ENCODE data around the gene MRPL49.

The MRPL49 gene

DNA sequence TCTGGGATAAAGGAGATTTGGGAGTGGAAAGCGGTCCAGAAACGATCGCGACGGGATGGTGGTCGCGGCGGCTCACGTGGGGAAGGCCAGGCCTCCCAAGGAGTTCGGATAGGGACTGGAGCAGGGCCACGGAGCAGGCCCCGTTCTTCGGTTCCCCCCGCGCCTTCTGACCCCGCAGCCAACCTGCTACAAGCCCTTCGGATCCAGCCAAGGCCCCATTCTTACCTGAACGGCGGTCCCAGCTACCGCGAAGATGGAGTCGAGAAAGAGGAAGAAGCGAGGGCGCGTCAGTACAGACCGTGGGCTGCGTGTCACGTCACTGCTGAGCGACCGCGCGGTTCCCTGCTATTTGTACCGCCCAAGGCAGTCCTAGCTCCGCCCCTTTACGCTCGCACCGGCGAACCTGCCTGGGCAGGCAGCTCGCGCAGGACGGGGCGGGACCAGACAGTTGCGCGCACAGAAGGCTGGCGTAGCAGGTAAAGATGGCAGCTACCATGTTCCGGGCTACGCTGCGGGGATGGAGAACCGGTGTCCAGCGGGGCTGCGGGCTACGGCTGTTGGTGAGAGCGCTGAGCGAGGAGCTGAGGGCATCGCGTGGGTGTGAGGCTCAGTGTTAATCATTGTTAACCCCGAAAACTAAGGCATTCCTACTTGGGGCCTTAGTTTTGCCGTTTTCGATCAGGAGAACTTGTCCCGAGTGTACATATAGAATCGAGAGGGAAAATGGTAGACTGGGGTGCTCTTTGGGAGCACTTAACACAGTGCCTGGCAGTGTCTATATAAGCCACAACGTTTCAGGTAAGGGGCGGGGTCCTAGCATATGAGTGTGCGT, at the start of gene MRPL49, which contains the start of gene FAU:
TSS of gene MRPL49 (plus strand) at position 457 of the 832 bp plus-strand sequence. CDS start at position 483, 26 bp downstream.
TSS of gene FAU (minus strand) at position 270 of the 832 bp plus-strand sequence. CDS start 321 bp downstream, outside the sequence.
- peak; percentile 88 for ATAC-seq
- TF ChIP-seq ZC3H10 (CRISPR knock-in tag; IDR thresholded peaks at IDR 0.05) (no peak), RARB (CRISPR knock-in tag; IDR thresholded peaks at IDR 0.05) (no peak), ZFP3 (CRISPR knock-in tag; IDR thresholded peaks at IDR 0.05) (0 out of 2 replicates have a peak, but pooled peaks have one; percentile 13)

GRCh38 chr11:65072631-65072966, 49.5 kb upstream of the MRPL49 start:
- TF ChIP-seq, protein P1, sequence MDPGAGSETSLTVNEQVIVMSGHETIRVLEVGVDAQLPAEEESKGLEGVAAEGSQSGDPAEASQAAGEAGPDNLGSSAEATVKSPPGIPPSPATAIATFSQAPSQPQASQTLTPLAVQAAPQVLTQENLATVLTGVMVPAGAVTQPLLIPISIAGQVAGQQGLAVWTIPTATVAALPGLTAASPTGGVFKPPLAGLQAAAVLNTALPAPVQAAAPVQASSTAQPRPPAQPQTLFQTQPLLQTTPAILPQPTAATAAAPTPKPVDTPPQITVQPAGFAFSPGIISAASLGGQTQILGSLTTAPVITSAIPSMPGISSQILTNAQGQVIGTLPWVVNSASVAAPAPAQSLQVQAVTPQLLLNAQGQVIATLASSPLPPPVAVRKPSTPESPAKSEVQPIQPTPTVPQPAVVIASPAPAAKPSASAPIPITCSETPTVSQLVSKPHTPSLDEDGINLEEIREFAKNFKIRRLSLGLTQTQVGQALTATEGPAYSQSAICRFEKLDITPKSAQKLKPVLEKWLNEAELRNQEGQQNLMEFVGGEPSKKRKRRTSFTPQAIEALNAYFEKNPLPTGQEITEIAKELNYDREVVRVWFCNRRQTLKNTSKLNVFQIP (CRISPR knock-in tag; IDR thresholded peaks at IDR 0.05; ENCODE audit: borderline replicate concordance, low read depth): no peak
- TF ChIP-seq ARNTL (CRISPR knock-in tag; IDR thresholded peaks at IDR 0.05; ENCODE audit: borderline replicate concordance, low read depth) (no peak), ZC3H10 (CRISPR knock-in tag; IDR thresholded peaks at IDR 0.05) (no peak), TCF4 (CRISPR knock-in tag; IDR thresholded peaks at IDR 0.05; ENCODE audit: borderline replicate concordance) (no peak), ZNF8 (CRISPR knock-in tag; IDR thresholded peaks at IDR 0.05) (no peak), CSDC2 (CRISPR knock-in tag; IDR thresholded peaks at IDR 0.05) (no peak), SNAI2 (CRISPR knock-in tag; IDR thresholded peaks at IDR 0.05) (no peak), BACH2 (CRISPR knock-in tag; IDR thresholded peaks at IDR 0.05; ENCODE audit: borderline replicate concordance) (no peak), ZNF565 (CRISPR knock-in tag; conservative IDR thresholded peaks at IDR 0.05; ENCODE audit: low read depth) (no peak), RARB (CRISPR knock-in tag; IDR thresholded peaks at IDR 0.05) (no peak), ESRRG (CRISPR knock-in tag; IDR thresholded peaks at IDR 0.05) (no peak), ISL1 (CRISPR knock-in tag; IDR thresholded peaks at IDR 0.05) (no peak), TOX (CRISPR knock-in tag; IDR thresholded peaks at IDR 0.05; ENCODE audit: borderline replicate concordance) (no peak), ZNF70 (CRISPR knock-in tag; IDR thresholded peaks at IDR 0.05) (no peak)
- TF ChIP-seq, protein P2, sequence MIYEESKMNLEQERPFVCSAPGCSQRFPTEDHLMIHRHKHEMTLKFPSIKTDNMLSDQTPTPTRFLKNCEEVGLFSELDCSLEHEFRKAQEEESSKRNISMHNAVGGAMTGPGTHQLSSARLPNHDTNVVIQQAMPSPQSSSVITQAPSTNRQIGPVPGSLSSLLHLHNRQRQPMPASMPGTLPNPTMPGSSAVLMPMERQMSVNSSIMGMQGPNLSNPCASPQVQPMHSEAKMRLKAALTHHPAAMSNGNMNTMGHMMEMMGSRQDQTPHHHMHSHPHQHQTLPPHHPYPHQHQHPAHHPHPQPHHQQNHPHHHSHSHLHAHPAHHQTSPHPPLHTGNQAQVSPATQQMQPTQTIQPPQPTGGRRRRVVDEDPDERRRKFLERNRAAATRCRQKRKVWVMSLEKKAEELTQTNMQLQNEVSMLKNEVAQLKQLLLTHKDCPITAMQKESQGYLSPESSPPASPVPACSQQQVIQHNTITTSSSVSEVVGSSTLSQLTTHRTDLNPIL (CRISPR knock-in tag; IDR thresholded peaks at IDR 0.05; ENCODE audit: low read depth): no peak
- TF ChIP-seq, protein P3, sequence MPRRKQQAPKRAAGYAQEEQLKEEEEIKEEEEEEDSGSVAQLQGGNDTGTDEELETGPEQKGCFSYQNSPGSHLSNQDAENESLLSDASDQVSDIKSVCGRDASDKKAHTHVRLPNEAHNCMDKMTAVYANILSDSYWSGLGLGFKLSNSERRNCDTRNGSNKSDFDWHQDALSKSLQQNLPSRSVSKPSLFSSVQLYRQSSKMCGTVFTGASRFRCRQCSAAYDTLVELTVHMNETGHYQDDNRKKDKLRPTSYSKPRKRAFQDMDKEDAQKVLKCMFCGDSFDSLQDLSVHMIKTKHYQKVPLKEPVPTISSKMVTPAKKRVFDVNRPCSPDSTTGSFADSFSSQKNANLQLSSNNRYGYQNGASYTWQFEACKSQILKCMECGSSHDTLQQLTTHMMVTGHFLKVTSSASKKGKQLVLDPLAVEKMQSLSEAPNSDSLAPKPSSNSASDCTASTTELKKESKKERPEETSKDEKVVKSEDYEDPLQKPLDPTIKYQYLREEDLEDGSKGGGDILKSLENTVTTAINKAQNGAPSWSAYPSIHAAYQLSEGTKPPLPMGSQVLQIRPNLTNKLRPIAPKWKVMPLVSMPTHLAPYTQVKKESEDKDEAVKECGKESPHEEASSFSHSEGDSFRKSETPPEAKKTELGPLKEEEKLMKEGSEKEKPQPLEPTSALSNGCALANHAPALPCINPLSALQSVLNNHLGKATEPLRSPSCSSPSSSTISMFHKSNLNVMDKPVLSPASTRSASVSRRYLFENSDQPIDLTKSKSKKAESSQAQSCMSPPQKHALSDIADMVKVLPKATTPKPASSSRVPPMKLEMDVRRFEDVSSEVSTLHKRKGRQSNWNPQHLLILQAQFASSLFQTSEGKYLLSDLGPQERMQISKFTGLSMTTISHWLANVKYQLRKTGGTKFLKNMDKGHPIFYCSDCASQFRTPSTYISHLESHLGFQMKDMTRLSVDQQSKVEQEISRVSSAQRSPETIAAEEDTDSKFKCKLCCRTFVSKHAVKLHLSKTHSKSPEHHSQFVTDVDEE (CRISPR knock-in tag; IDR thresholded peaks at IDR 0.05): no peak
- ATAC-seq: no peak

DNA sequence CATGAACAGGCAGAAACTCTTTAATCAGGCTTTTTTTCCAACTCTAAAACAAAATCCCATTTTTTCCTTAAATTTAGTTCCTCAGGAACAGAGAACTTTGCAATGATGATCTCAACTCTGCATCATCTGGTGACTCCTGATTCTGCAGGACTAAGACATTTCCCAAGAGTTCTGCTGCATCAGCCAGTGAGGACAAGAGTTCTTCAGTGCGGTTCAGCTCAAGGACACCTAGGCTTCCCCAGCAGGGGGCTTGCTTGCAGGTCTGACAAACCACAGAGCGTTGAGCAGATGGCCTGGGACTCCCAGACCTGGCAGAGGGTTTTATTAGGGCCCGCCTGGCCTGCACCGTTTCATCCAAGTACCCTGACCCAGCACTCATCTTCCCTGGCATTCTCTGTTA, 44.7 kb upstream of the MRPL49 start:
- no peak; the same call in 2 of the 3 replicates for ATAC-seq

More for the DNA sequence above, 44.7 kb upstream of the MRPL49 start:
- TF ChIP-seq ARNTL (CRISPR knock-in tag; IDR thresholded peaks at IDR 0.05; ENCODE audit: borderline replicate concordance, low read depth) (no peak), ESRRG (CRISPR knock-in tag; IDR thresholded peaks at IDR 0.05) (no peak), TCF4 (CRISPR knock-in tag; IDR thresholded peaks at IDR 0.05; ENCODE audit: borderline replicate concordance) (no peak), ZFP30 (CRISPR knock-in tag; IDR thresholded peaks at IDR 0.05) (no peak), CSDC2 (CRISPR knock-in tag; IDR thresholded peaks at IDR 0.05) (no peak), ISL1 (CRISPR knock-in tag; IDR thresholded peaks at IDR 0.05) (no peak), ZNF70 (CRISPR knock-in tag; IDR thresholded peaks at IDR 0.05) (no peak), RARB (CRISPR knock-in tag; IDR thresholded peaks at IDR 0.05) (no peak), ZNF565 (CRISPR knock-in tag; conservative IDR thresholded peaks at IDR 0.05; ENCODE audit: low read depth) (no peak), SNAI2 (CRISPR knock-in tag; IDR thresholded peaks at IDR 0.05) (no peak), ZFP3 (CRISPR knock-in tag; IDR thresholded peaks at IDR 0.05) (no peak), PPARA (CRISPR knock-in tag; IDR thresholded peaks at IDR 0.05; ENCODE audit: borderline replicate concordance) (no peak)
- TF ChIP-seq, protein P3 (CRISPR knock-in tag; IDR thresholded peaks at IDR 0.05): no peak
- TF ChIP-seq, protein P4, sequence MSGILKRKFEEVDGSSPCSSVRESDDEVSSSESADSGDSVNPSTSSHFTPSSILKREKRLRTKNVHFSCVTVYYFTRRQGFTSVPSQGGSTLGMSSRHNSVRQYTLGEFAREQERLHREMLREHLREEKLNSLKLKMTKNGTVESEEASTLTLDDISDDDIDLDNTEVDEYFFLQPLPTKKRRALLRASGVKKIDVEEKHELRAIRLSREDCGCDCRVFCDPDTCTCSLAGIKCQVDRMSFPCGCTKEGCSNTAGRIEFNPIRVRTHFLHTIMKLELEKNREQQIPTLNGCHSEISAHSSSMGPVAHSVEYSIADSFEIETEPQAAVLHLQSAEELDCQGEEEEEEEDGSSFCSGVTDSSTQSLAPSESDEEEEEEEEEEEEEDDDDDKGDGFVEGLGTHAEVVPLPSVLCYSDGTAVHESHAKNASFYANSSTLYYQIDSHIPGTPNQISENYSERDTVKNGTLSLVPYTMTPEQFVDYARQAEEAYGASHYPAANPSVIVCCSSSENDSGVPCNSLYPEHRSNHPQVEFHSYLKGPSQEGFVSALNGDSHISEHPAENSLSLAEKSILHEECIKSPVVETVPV (CRISPR knock-in tag; IDR thresholded peaks at IDR 0.05): no peak
- TF ChIP-seq, protein P2 (CRISPR knock-in tag; IDR thresholded peaks at IDR 0.05; ENCODE audit: low read depth): no peak
- TF ChIP-seq, protein P1 (CRISPR knock-in tag; IDR thresholded peaks at IDR 0.05; ENCODE audit: borderline replicate concordance, low read depth): no peak
